H1 (cell line): Measurements from ENCODE around the gene UGT1A8. TPM values are rescaled to one million over a fixed set of nuclear protein-coding genes. Genes with fewer than 3 reads are reported as not detected.
A peak's percentile ranks its signal among the peaks of the same experiment; 100 is the strongest.

ENCODE experiments used
- CTCF ChIA-PET: fragments of 300-600 bp; sonication (Branson Sonifier 250); formaldehyde crosslinking; loops from one replicate; lab custom pipeline; 2021; ENCODE audit not compliant: partially characterized antibody; lab: Charles Lee
- POLR2A ChIA-PET: fragments of 300-600 bp; sonication (Branson Sonifier 250); formaldehyde crosslinking; loops from one replicate; lab custom pipeline; 2021; ENCODE audit warnings: inconsistent platforms; ENCODE audit not compliant: partially characterized antibody; lab: Charles Lee
- DNase-seq, 2 experiments: peaks; one replicate each; pipeline versions ENCODE4 v3.0.0 to v3.0.0-alpha.2; 2010 to 2022; ENCODE audit warnings: low spot score in 2 of 2, low read depth in 1 of 2, mixed read lengths in 1 of 2
- FAIRE-seq: peaks from 2 replicates; lab custom pipeline; 2011; peaks lifted over from hg19 to GRCh38; lab: Jason Lieb, UNC
- H2AFZ ChIP-seq: 2 replicates; pipeline ENCODE4 v1.8.1; 2012; ENCODE audit warnings: low read length, inconsistent platforms
- H2AK5ac ChIP-seq: 2 replicates; pipeline ENCODE4 v1.6.1; 2013; ENCODE audit warnings: low read depth, low read length
- H2BK120ac ChIP-seq: replicated peaks from 2 replicates; pipeline ENCODE3; 2013; ENCODE audit warnings: low read depth, low read length, inconsistent platforms
- H2BK12ac ChIP-seq: 2 replicates; pipeline ENCODE4 v1.6.1; 2013; ENCODE audit warnings: low read depth, low read length
- H2BK15ac ChIP-seq: 2 replicates; pipeline ENCODE4 v1.6.1; 2013; ENCODE audit warnings: low read length
- H2BK20ac ChIP-seq: 2 replicates; pipeline ENCODE4 v1.6.1; 2013; ENCODE audit warnings: low read length
- H2BK5ac ChIP-seq: 2 replicates; pipeline ENCODE4 v1.6.1; 2013; ENCODE audit warnings: low read depth, low read length
- H3K14ac ChIP-seq: 2 replicates; pipeline ENCODE4 v1.6.1; 2013; ENCODE audit warnings: inconsistent platforms; ENCODE audit not compliant: insufficient read length
- H3K18ac ChIP-seq: 2 replicates; pipeline ENCODE4 v1.6.1; 2013; ENCODE audit warnings: low read length; ENCODE audit errors: extremely low read depth
- H3K23ac ChIP-seq: 2 replicates; pipeline ENCODE4 v1.6.1; 2013; ENCODE audit warnings: inconsistent platforms; ENCODE audit not compliant: insufficient read length
- H3K23me2 ChIP-seq: 2 replicates; pipeline ENCODE4 v1.6.1; 2013; ENCODE audit warnings: low read depth, low read length
- H3K27ac ChIP-seq: 2 replicates; pipeline ENCODE4 v1.6.1; 2011; ENCODE audit warnings: low read depth, low read length, inconsistent platforms
- H3K27me3 ChIP-seq, 4 experiments: replicated peaks in 1 of 4; 1 replicate in 1 of 4; 2 replicates in 3 of 4; pipeline versions ENCODE4 v1.6.1 to v1.8.1; 2011 to 2013; ENCODE audit warnings: low read length in 3 of 4, mild to moderate bottlenecking in 3 of 4, inconsistent platforms in 2 of 4, mixed read lengths in 2 of 4, moderate library complexity in 1 of 4; ENCODE audit not compliant: control insufficient read depth in 3 of 4, insufficient read depth in 3 of 4; ENCODE audit errors: extremely low read depth in 1 of 4
- H3K36me3 ChIP-seq, 4 experiments: 2 replicates each; pipeline versions ENCODE4 v1.6.1 to v1.8.1; 2011 to 2013; ENCODE audit warnings: mild to moderate bottlenecking in 4 of 4, low read length in 3 of 4, moderate library complexity in 2 of 4, control low read depth in 1 of 4, inconsistent platforms in 1 of 4; ENCODE audit not compliant: insufficient read depth in 4 of 4, control insufficient read depth in 2 of 4
- H3K4ac ChIP-seq: replicated peaks from 2 replicates; pipeline ENCODE3; 2013; ENCODE audit warnings: low read length, low read depth, mixed read lengths, inconsistent platforms; ENCODE audit not compliant: insufficient read length
- H3K4me1 ChIP-seq, 4 experiments: replicated peaks in 1 of 4; 1 replicate in 1 of 4; 2 replicates in 3 of 4; pipeline versions ENCODE4 v1.6.1 to v1.8.1; 2011 to 2013; ENCODE audit warnings: low read length in 3 of 4, inconsistent platforms in 2 of 4, mixed read lengths in 1 of 4; ENCODE audit not compliant: insufficient read depth in 4 of 4, control insufficient read depth in 3 of 4
- H3K4me2 ChIP-seq, 2 experiments: 2 replicates each; pipeline versions ENCODE4 v1.6.1 to v1.8.1; 2011 to 2013; ENCODE audit warnings: low read depth in 2 of 2, low read length in 2 of 2, control low read depth in 1 of 2, inconsistent platforms in 1 of 2, mild to moderate bottlenecking in 1 of 2; ENCODE audit not compliant: insufficient read depth in 1 of 2
- H3K4me3 ChIP-seq, 4 experiments: fragments of 200-600, 300-600 bp in 1 of 4; sonication (generic), shearing (Covaris generic), sonication (Bioruptor Twin) in 1 of 4; 2 replicates each; pipeline versions ENCODE4 v1.5.1 to v1.8.1; 2011 to 2016; ENCODE audit warnings: low read length in 4 of 4, low read depth in 3 of 4, control low read depth in 2 of 4, inconsistent platforms in 2 of 4, mild to moderate bottlenecking in 2 of 4, mixed read lengths in 1 of 4, moderate library complexity in 1 of 4; ENCODE audit not compliant: insufficient read depth in 2 of 4; ENCODE audit errors: extremely low read depth in 1 of 4
- H3K56ac ChIP-seq: replicated peaks from 2 replicates; pipeline ENCODE3; 2013; ENCODE audit warnings: low read depth, mild to moderate bottlenecking, mixed read lengths, low read length, inconsistent platforms; ENCODE audit not compliant: insufficient read length
- H3K79me1 ChIP-seq: 2 replicates; pipeline ENCODE4 v1.6.1; 2013; ENCODE audit warnings: low read depth, low read length, control low read depth
- H3K79me2 ChIP-seq, 2 experiments: 2 replicates each; pipeline versions ENCODE4 v1.6.1 to v1.8.1; 2012 to 2013; ENCODE audit warnings: low read length in 2 of 2, mild to moderate bottlenecking in 2 of 2, inconsistent platforms in 1 of 2; ENCODE audit not compliant: insufficient read depth in 2 of 2, control insufficient read depth in 1 of 2
- H3K9ac ChIP-seq, 4 experiments: replicated peaks in 1 of 4; 1 replicate in 1 of 4; 2 replicates in 3 of 4; pipeline versions ENCODE4 v1.6.1 to v1.8.1; 2011 to 2013; ENCODE audit warnings: low read depth in 3 of 4, low read length in 3 of 4, control low read depth in 2 of 4, mild to moderate bottlenecking in 2 of 4, moderate library complexity in 2 of 4, inconsistent platforms in 1 of 4; ENCODE audit errors: extremely low read depth in 1 of 4
- H3K9me3 ChIP-seq, 2 experiments: 2 replicates each; pipeline versions ENCODE4 v1.6.1 to v1.8.1; 2012 to 2013; ENCODE audit warnings: mild to moderate bottlenecking in 2 of 2, moderate library complexity in 2 of 2, control low read depth in 1 of 2, inconsistent platforms in 1 of 2, low read depth in 1 of 2, low read length in 1 of 2, mixed read lengths in 1 of 2; ENCODE audit not compliant: insufficient read depth in 2 of 2
- H4K20me1 ChIP-seq, 2 experiments: replicated peaks in 1 of 2; 2 replicates each; pipeline versions ENCODE3 to v1.8.1; 2011 to 2013; ENCODE audit warnings: inconsistent platforms in 2 of 2, low read length in 2 of 2, mild to moderate bottlenecking in 1 of 2; ENCODE audit not compliant: insufficient read depth in 2 of 2, control insufficient read depth in 1 of 2
- H4K5ac ChIP-seq: 2 replicates; pipeline ENCODE4 v1.6.1; 2013; ENCODE audit warnings: low read length, low read depth, mixed read lengths, inconsistent platforms; ENCODE audit not compliant: insufficient read length
- H4K8ac ChIP-seq: 2 replicates; pipeline ENCODE4 v1.8.0; 2013; ENCODE audit warnings: mild to moderate bottlenecking, moderate library complexity, low read length, inconsistent platforms; ENCODE audit not compliant: insufficient read depth; ENCODE audit errors: extremely low read depth
- H4K91ac ChIP-seq: replicated peaks from 2 replicates; pipeline ENCODE3; 2013; ENCODE audit warnings: low read length, mixed read lengths, inconsistent platforms; ENCODE audit not compliant: insufficient read length
- ATF2 ChIP-seq: IDR thresholded peaks from 2 replicates; pipeline ENCODE4 v1.6.1; 2012; ENCODE audit warnings: low read length, inconsistent platforms
- BACH1 ChIP-seq: IDR thresholded peaks from 2 replicates; pipeline ENCODE4 v1.6.1; 2012; ENCODE audit warnings: low read length, improper control_type of control experiment
- E2F6 ChIP-seq: IDR thresholded peaks from 2 replicates; pipeline ENCODE4 v1.6.1; 2012; ENCODE audit warnings: inconsistent platforms
- EP300 ChIP-seq, 2 experiments: IDR thresholded peaks; 1 replicate in 1 of 2; 2 replicates in 1 of 2; pipeline ENCODE4 v1.6.1; 2011 to 2012; ENCODE audit warnings: low read depth in 2 of 2, low read length in 2 of 2, mild to moderate bottlenecking in 2 of 2, borderline replicate concordance in 1 of 2, inconsistent platforms in 1 of 2, moderate library complexity in 1 of 2
- JUN ChIP-seq: IDR thresholded peaks from 2 replicates; pipeline ENCODE4 v1.6.1; 2011; ENCODE audit warnings: low read depth, mild to moderate bottlenecking, improper control_type of control experiment, low read length
- RNF2 ChIP-seq: fragments of 200-900, 300-1000 bp; sonication (generic); IDR thresholded peaks from 2 replicates; pipeline ENCODE4 v1.7.1; 2016; ENCODE audit warnings: borderline replicate concordance, low read depth, mild to moderate bottlenecking, antibody characterized with exemption, low read length; ENCODE audit not compliant: poor library complexity, severe bottlenecking; ENCODE audit errors: missing control alignments
- SUZ12 ChIP-seq: fragments of 200-600 bp; sonication (generic); IDR thresholded peaks from 2 replicates; pipeline ENCODE4 v1.6.1; 2012; ENCODE audit warnings: mild to moderate bottlenecking, inconsistent platforms, low read length, moderate library complexity, mixed read lengths
- TBP ChIP-seq: IDR thresholded peaks from 2 replicates; pipeline ENCODE4 v1.6.1; 2011; ENCODE audit warnings: low read depth, low read length, improper control_type of control experiment
- WGBS, 2 experiments: shearing (Covaris generic) in 1 of 2; methylation state at CpG; one replicate each; pipeline versions ENCODE4 v1.1.6 to v1.1.7; 2013 to 2015; ENCODE audit warnings: low lambda C conversion rate in 2 of 2, mixed read lengths in 2 of 2, inconsistent platforms in 1 of 2, low coverage in 1 of 2, missing lambda C conversion rate in 1 of 2; ENCODE audit not compliant: insufficient replicate concordance in 2 of 2, insufficient coverage in 1 of 2, insufficient read length in 1 of 2; ENCODE audit errors: extremely low coverage in 1 of 2, missing lambda C conversion rate in 1 of 2; 5-methylcytosine and 5-hydroxymethylcytosine counted together
- polyA plus RNA-seq, 7 experiments: library from polyadenylated mRNA; depleted of rRNA in 3 of 7; stranded (reverse) in 5 of 7; unstranded in 2 of 7; fragments of >200 nt in 5 of 7; fragments of 200-250 nt in 2 of 7; gene quantifications; 1 replicate in 5 of 7; 2 replicates in 1 of 7; 4 replicates in 1 of 7; pipeline versions ENCODE4 v1.2.1 to v1.2.3, GENCODE V29; 2011 to 2013; ENCODE audit warnings: missing spikeins in 2 of 7, mixed read lengths in 2 of 7
- total RNA-seq: library from RNA; stranded (reverse); fragmentation: NEBNext Ultra II Directional; extraction: Animal tissue kit (Norgen Biotek cat#: 25700); gene quantifications from 2 replicates; pipeline ENCODE4 v1.2.1, GENCODE V29; 2021

UGT1A8 gene
- total and polyA plus RNA-seq, 2 of the 8 experiments (the other 6 are each of a cell fraction or from before 2014, with no cell fraction given): not detected

GRCh38 chr2:233691443-233692433 is 74.3 kb downstream of the UGT1A8 start:
- Histone ChIP-seq H3K9ac (no peak overlapping the region), H3K36me3 (no peaks in the 10 kb centered on the region), H2BK12ac (no peak overlapping the region), H3K79me1 (no peaks in the 10 kb centered on the region), H3K9me3 (peaks cover 0 to 2% of the 10 kb centered on the region in 2 experiments; a peak in 1 of 4 replicates), H3K27me3 (no peaks in the 10 kb centered on the region), H3K14ac (no peak overlapping the region), H4K8ac (no peak overlapping the region), H3K79me2 (no peaks in the 10 kb centered on the region), H2AFZ (no peak overlapping the region), H2BK120ac (no peak overlapping the region), H3K18ac (no peak overlapping the region), H3K4ac (no peak overlapping the region), H2AK5ac (no peak overlapping the region), H2BK5ac (no peak overlapping the region), H4K20me1 (no peaks in the 10 kb centered on the region), H2BK15ac (0 out of 2 replicates have a peak overlapping the region, but pooled peaks have one; percentile 73), H4K91ac (peak overlapping the region; percentile 7), H3K23me2 (peaks cover 2% of the 10 kb centered on the region; the same call in 1 of the 2 replicates), H3K4me2 (no peak overlapping the region), H3K56ac (no peak overlapping the region), H4K5ac (no peak overlapping the region), H2BK20ac (no peak overlapping the region), H3K23ac (no peak overlapping the region), H3K4me3 (no peak overlapping the region), H3K4me1 (peaks cover 0 to 8% (median 2%) of the 10 kb centered on the region in 4 experiments; a peak in 1 of 7 replicates), H3K27ac (no peak overlapping the region)
- ChIA-PET CTCF (interaction anchor here (0.5 to 2.7 kb wide), 4 partner anchors 8 to 243 kb away, joined by 3 to 19 read pairs (median 3); no protein-coding TSS in a partner anchor), POLR2A (no interaction called here)
- DNase-seq (no peak), FAIRE-seq (no peak)
- 88% methylated on average over 11 of the region's 11 CpGs; no CpG with 5 or more reads in 1 of the 2 experiments for WGBS, 2 experiments
- TF ChIP-seq SUZ12: no peak
- TF ChIP-seq TBP: no peak
- TF ChIP-seq EP300 (IDR thresholded peaks at IDR 0.05; ENCODE audit: borderline replicate concordance in 1 of 2, low read depth in 2 of 2, low read length in 2 of 2): no peak
- no peak for TF ChIP-seq E2F6
- no peak for TF ChIP-seq JUN
- no peak for TF ChIP-seq BACH1
- TF ChIP-seq ATF2: no peak
- no peak for TF ChIP-seq RNF2
